H9 (cell line): ENCODE data around the gene CTXND2. TPM values are rescaled to one million over a fixed set of nuclear protein-coding genes. Genes with fewer than 3 reads are reported as not detected.

ENCODE experiments used
- DNase-seq: peaks from one replicate; pipeline ENCODE4 v3.0.0-alpha.2; 2017
- H2AFZ ChIP-seq: one replicate; pipeline ENCODE4 v1.6.1; 2013; ENCODE audit warnings: mild to moderate bottlenecking, low read length, control low read depth, moderate library complexity
- H2AK5ac ChIP-seq: 2 replicates; pipeline ENCODE4 v1.6.1; 2013; ENCODE audit warnings: low read length, control low read depth, mixed read lengths; ENCODE audit not compliant: insufficient read length
- H2BK120ac ChIP-seq: one replicate; pipeline ENCODE4 v1.6.1; 2013; ENCODE audit warnings: low read depth, mild to moderate bottlenecking, low read length, control low read depth, inconsistent platforms; ENCODE audit not compliant: poor library complexity, severe bottlenecking
- H2BK12ac ChIP-seq: 2 replicates; pipeline ENCODE4 v1.6.1; 2013; ENCODE audit warnings: low read length, control low read depth, mixed read lengths, low read depth; ENCODE audit not compliant: insufficient read length
- H2BK15ac ChIP-seq: 2 replicates; pipeline ENCODE4 v1.6.1; 2013; ENCODE audit warnings: low read depth, low read length, control low read depth
- H2BK20ac ChIP-seq: one replicate; pipeline ENCODE4 v1.6.1; 2013; ENCODE audit warnings: low read depth, mild to moderate bottlenecking, low read length, control low read depth, inconsistent platforms; ENCODE audit not compliant: poor library complexity, severe bottlenecking
- H2BK5ac ChIP-seq: 2 replicates; pipeline ENCODE4 v1.6.1; 2013; ENCODE audit warnings: low read length, control low read depth, mixed read lengths; ENCODE audit not compliant: insufficient read length
- H3K14ac ChIP-seq: 2 replicates; pipeline ENCODE4 v1.6.1; 2013; ENCODE audit warnings: low read length, control low read depth; ENCODE audit not compliant: insufficient read depth
- H3K18ac ChIP-seq: 2 replicates; pipeline ENCODE4 v1.6.1; 2013; ENCODE audit warnings: low read depth, mild to moderate bottlenecking, mixed read lengths, low read length, control low read depth; ENCODE audit not compliant: insufficient read length
- H3K23ac ChIP-seq: 2 replicates; pipeline ENCODE4 v1.6.1; 2013; ENCODE audit warnings: low read length, control low read depth, mixed read lengths, low read depth; ENCODE audit not compliant: insufficient read length
- H3K23me2 ChIP-seq: 2 replicates; pipeline ENCODE4 v1.6.1; 2013; ENCODE audit warnings: low read depth, mild to moderate bottlenecking, mixed read lengths, low read length, control low read depth; ENCODE audit not compliant: insufficient read length, poor library complexity, severe bottlenecking
- H3K27ac ChIP-seq: 2 replicates; pipeline ENCODE4 v1.5.1; 2013; ENCODE audit warnings: low read length, control low read depth, mixed read lengths, low read depth; ENCODE audit not compliant: insufficient read length
- H3K27me3 ChIP-seq: 2 replicates; pipeline ENCODE4 v1.6.1; 2013; ENCODE audit warnings: low read length, control low read depth, inconsistent platforms; ENCODE audit not compliant: insufficient read depth
- H3K4ac ChIP-seq: 2 replicates; pipeline ENCODE4 v1.6.1; 2013; ENCODE audit warnings: low read depth, mild to moderate bottlenecking, control low read depth, inconsistent platforms, low read length, moderate library complexity
- H3K4me1 ChIP-seq: 2 replicates; pipeline ENCODE4 v1.6.1; 2013; ENCODE audit warnings: low read length, control low read depth, inconsistent platforms; ENCODE audit not compliant: insufficient read depth
- H3K4me2 ChIP-seq: 2 replicates; pipeline ENCODE4 v1.6.1; 2013; ENCODE audit warnings: low read length, control low read depth, mixed read lengths; ENCODE audit not compliant: insufficient read length, insufficient read depth
- H3K56ac ChIP-seq: 2 replicates; pipeline ENCODE4 v1.6.1; 2013; ENCODE audit warnings: low read depth, mild to moderate bottlenecking, mixed read lengths, low read length, control low read depth; ENCODE audit not compliant: insufficient read length
- H3K79me1 ChIP-seq: 2 replicates; pipeline ENCODE4 v1.6.1; 2013; ENCODE audit warnings: low read depth, mild to moderate bottlenecking, moderate library complexity, low read length, control low read depth, inconsistent platforms; ENCODE audit not compliant: insufficient read depth, poor library complexity, severe bottlenecking
- H3K79me2 ChIP-seq: 2 replicates; pipeline ENCODE4 v1.6.1; 2013; ENCODE audit warnings: low read length, control low read depth, inconsistent platforms; ENCODE audit not compliant: insufficient read depth
- H3K9ac ChIP-seq: 2 replicates; pipeline ENCODE4 v1.6.1; 2013; ENCODE audit warnings: low read length, control low read depth, mixed read lengths; ENCODE audit not compliant: insufficient read length; ENCODE audit errors: extremely low read depth
- H3K9me3 ChIP-seq: one replicate; pipeline ENCODE4 v1.6.1; 2013; ENCODE audit warnings: low read depth, low read length, inconsistent platforms; ENCODE audit not compliant: control insufficient read depth
- H3T11ph ChIP-seq: one replicate; pipeline ENCODE4 v1.6.1; 2013; ENCODE audit warnings: mild to moderate bottlenecking, low read length, control low read depth, inconsistent platforms
- H4K20me1 ChIP-seq: one replicate; pipeline ENCODE4 v1.6.1; 2013; ENCODE audit not compliant: control insufficient read depth, insufficient read length, insufficient read depth
- H4K5ac ChIP-seq: 2 replicates; pipeline ENCODE4 v1.6.1; 2013; ENCODE audit warnings: low read depth, mild to moderate bottlenecking, mixed read lengths, low read length, control low read depth; ENCODE audit not compliant: insufficient read length
- H4K8ac ChIP-seq: replicated peaks from 2 replicates; pipeline ENCODE4 v1.6.1; 2013; ENCODE audit warnings: low read length, control low read depth, mixed read lengths, low read depth; ENCODE audit not compliant: insufficient read length
- H4K91ac ChIP-seq: 2 replicates; pipeline ENCODE4 v1.6.1; 2013; ENCODE audit warnings: low read depth, mild to moderate bottlenecking, moderate library complexity, mixed read lengths, low read length, control low read depth; ENCODE audit not compliant: insufficient read length
- H3K27ac Mint-ChIP-seq, 3 experiments: 2 replicates in 2 of 3; 3 replicates in 1 of 3; pipeline ENCODE4 v1.8.0; 2020 to 2021; ENCODE audit warnings: mixed read lengths in 3 of 3, mild to moderate bottlenecking in 1 of 3, moderate library complexity in 1 of 3
- H3K27me3 Mint-ChIP-seq: 2 replicates; pipeline ENCODE4 v1.8.0; 2021; ENCODE audit warnings: low read depth, mild to moderate bottlenecking, moderate library complexity, mixed read lengths
- H3K36me3 Mint-ChIP-seq, 3 experiments: 2 replicates in 2 of 3; 3 replicates in 1 of 3; pipeline ENCODE4 v1.8.0; 2020 to 2021; ENCODE audit warnings: low read depth in 3 of 3, mixed read lengths in 3 of 3; ENCODE audit not compliant: insufficient read depth in 1 of 3
- H3K4me1 Mint-ChIP-seq, 2 experiments: 2 replicates each; pipeline ENCODE4 v1.8.0; 2020; ENCODE audit warnings: mixed read lengths in 2 of 2
- H3K4me3 Mint-ChIP-seq, 2 experiments: 2 replicates in 1 of 2; 3 replicates in 1 of 2; pipeline ENCODE4 v1.8.0; 2020 to 2021; ENCODE audit warnings: mild to moderate bottlenecking in 2 of 2, mixed read lengths in 2 of 2, moderate library complexity in 1 of 2
- H3K9me3 Mint-ChIP-seq, 2 experiments: 2 replicates in 1 of 2; 3 replicates in 1 of 2; pipeline ENCODE4 v1.8.0; 2020; ENCODE audit warnings: mild to moderate bottlenecking in 2 of 2, mixed read lengths in 2 of 2, moderate library complexity in 1 of 2
- WGBS: extraction: QIAGEN DNeasy Blood & Tissue Kit; methylation state at CpG from one replicate; pipeline ENCODE4 v1.1.7; 2013; ENCODE audit warnings: missing lambda C conversion rate, low lambda C conversion rate, mixed read lengths; ENCODE audit not compliant: insufficient read length; ENCODE audit errors: extremely low coverage; 5-methylcytosine and 5-hydroxymethylcytosine counted together
- total RNA-seq: library from RNA; stranded (reverse); gene quantifications from 2 replicates; pipeline ENCODE4 v1.2.1, GENCODE V29; 2021
- TF ChIP-seq, protein P1 (sequence below): fragments of 200-600 bp; sonication (generic); conservative IDR thresholded peaks from 3 replicates; pipeline ENCODE4 v1.8.0; 2021; ENCODE audit warnings: antibody characterized with exemption, mild to moderate bottlenecking

CTXND2 gene
- total RNA-seq, 1 experiment from 2014 or later: not detected

DNA sequence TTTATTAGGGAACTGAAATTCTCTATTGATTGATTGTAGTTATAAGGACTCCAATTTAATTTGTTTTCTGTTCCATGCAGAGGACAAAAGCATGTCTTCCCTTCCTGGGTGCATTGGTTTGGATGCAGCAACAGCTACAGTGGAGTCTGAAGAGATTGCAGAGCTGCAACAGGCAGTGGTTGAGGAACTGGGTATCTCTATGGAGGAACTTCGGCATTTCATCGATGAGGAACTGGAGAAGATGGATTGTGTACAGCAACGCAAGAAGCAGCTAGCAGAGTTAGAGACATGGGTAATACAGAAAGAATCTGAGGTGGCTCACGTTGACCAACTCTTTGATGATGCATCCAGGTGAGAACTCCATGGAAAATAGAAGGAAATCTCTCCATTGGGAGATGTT lies 40.7 kb downstream of the CTXND2 start:
- no peak overlapping the region for H2AK5ac ChIP-seq
- H4K5ac ChIP-seq: no peak overlapping the region
- Mint-ChIP-seq H3K9me3 (peaks cover 3 to 5% of the 10 kb centered on the region in 2 experiments; a peak in 3 of 5 replicates), H3K4me1 (peaks cover 2 to 9% of the 10 kb centered on the region in 2 experiments), H3K36me3 (peaks cover 49 to 55% (median 54%) of the 10 kb centered on the region in 3 experiments), H3K4me3 (peak overlapping the region; percentile 94 to 99; a peak in 4 of 5 replicates), H3K27me3 (no peaks in the 10 kb centered on the region), H3K27ac (no peak overlapping the region)
- WGBS: no CpG with 5 or more reads among the region's 4 CpGs
- no peak overlapping the region for H3K4me2 ChIP-seq
- H2BK5ac ChIP-seq: no peak overlapping the region
- H3T11ph ChIP-seq: no peak overlapping the region
- H3K14ac ChIP-seq: no peak overlapping the region
- no peak overlapping the region for H4K91ac ChIP-seq
- H3K9me3 ChIP-seq: no peaks in the 10 kb centered on the region
- no peak overlapping the region for H2AFZ ChIP-seq
- H2BK15ac ChIP-seq: no peak overlapping the region
- H2BK20ac ChIP-seq: no peak overlapping the region
- H3K23me2 ChIP-seq: no peaks in the 10 kb centered on the region
- no peaks in the 10 kb centered on the region for H4K20me1 ChIP-seq
- H3K4me1 ChIP-seq: no peaks in the 10 kb centered on the region
- no peak overlapping the region for H3K4ac ChIP-seq
- no peak overlapping the region for H3K23ac ChIP-seq
- H2BK12ac ChIP-seq: no peak overlapping the region
- H3K56ac ChIP-seq: no peak overlapping the region
- no peaks in the 10 kb centered on the region for H3K79me1 ChIP-seq
- H3K27ac ChIP-seq: no peak overlapping the region
- H4K8ac ChIP-seq: no peak overlapping the region
- no peak for DNase-seq
- no peaks in the 10 kb centered on the region for H3K27me3 ChIP-seq
- no peak overlapping the region for H2BK120ac ChIP-seq
- no peaks in the 10 kb centered on the region for H3K79me2 ChIP-seq
- no peak overlapping the region for H3K18ac ChIP-seq
- TF ChIP-seq, protein P1, sequence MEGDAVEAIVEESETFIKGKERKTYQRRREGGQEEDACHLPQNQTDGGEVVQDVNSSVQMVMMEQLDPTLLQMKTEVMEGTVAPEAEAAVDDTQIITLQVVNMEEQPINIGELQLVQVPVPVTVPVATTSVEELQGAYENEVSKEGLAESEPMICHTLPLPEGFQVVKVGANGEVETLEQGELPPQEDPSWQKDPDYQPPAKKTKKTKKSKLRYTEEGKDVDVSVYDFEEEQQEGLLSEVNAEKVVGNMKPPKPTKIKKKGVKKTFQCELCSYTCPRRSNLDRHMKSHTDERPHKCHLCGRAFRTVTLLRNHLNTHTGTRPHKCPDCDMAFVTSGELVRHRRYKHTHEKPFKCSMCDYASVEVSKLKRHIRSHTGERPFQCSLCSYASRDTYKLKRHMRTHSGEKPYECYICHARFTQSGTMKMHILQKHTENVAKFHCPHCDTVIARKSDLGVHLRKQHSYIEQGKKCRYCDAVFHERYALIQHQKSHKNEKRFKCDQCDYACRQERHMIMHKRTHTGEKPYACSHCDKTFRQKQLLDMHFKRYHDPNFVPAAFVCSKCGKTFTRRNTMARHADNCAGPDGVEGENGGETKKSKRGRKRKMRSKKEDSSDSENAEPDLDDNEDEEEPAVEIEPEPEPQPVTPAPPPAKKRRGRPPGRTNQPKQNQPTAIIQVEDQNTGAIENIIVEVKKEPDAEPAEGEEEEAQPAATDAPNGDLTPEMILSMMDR: no peak
- H3K9ac ChIP-seq: no peak overlapping the region
